Measurements from ENCODE around the gene FBXO40.

GRCh38 chr3:121592856-121593702, at the start of gene FBXO40:
- TF ChIP-seq, protein P1, sequence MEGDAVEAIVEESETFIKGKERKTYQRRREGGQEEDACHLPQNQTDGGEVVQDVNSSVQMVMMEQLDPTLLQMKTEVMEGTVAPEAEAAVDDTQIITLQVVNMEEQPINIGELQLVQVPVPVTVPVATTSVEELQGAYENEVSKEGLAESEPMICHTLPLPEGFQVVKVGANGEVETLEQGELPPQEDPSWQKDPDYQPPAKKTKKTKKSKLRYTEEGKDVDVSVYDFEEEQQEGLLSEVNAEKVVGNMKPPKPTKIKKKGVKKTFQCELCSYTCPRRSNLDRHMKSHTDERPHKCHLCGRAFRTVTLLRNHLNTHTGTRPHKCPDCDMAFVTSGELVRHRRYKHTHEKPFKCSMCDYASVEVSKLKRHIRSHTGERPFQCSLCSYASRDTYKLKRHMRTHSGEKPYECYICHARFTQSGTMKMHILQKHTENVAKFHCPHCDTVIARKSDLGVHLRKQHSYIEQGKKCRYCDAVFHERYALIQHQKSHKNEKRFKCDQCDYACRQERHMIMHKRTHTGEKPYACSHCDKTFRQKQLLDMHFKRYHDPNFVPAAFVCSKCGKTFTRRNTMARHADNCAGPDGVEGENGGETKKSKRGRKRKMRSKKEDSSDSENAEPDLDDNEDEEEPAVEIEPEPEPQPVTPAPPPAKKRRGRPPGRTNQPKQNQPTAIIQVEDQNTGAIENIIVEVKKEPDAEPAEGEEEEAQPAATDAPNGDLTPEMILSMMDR (conservative IDR thresholded peaks at IDR 0.05; ENCODE audit: low read depth, low read length) = no peak
- no peak for TF ChIP-seq EZH2 (IDR thresholded peaks at IDR 0.05; ENCODE audit: low read length, unreplicated experiment)

Data from PC-3 (cell line).